OCI-LY7 (cell line): ENCODE results near the gene SLC6A19. TPM values are rescaled to one million over a fixed set of nuclear protein-coding genes. Genes with fewer than 3 reads are reported as not detected.

Experiments
- BruUV-seq: library from RNA; stranded (reverse); fragments of 400-500 nt; replicated peaks from 2 replicates; lab custom pipeline; 2021; lab: Mats Ljungman, UMichigan
- CTCF ChIA-PET: fragments of 300-600 bp; sonication (Branson Sonifier 250); formaldehyde crosslinking; loops from one replicate; lab custom pipeline; 2022; ENCODE audit warnings: antibody characterized with exemption; ENCODE audit not compliant: unreplicated experiment; lab: Charles Lee
- POLR2A ChIA-PET: fragments of 300-600 bp; sonication (Branson Sonifier 250); formaldehyde crosslinking; loops from one replicate; lab custom pipeline; 2022; ENCODE audit warnings: antibody characterized with exemption; lab: Charles Lee
- DNase-seq: peaks from one replicate; pipeline ENCODE4 v3.0.0-alpha.2; 2015; ENCODE audit warnings: low spot score
- H2AFZ ChIP-seq: fragments of 200-600 bp; sonication (generic), shearing (Covaris generic); 2 replicates; pipeline ENCODE4 v1.6.1; 2014; ENCODE audit warnings: mild to moderate bottlenecking, antibody characterized with exemption, low read length, moderate library complexity
- H3K27ac ChIP-seq: fragments of 200-600 bp; sonication (generic); 2 replicates; pipeline ENCODE4 v1.5.1; 2014; ENCODE audit warnings: mixed run types, low read depth, mild to moderate bottlenecking, moderate library complexity, low read length, inconsistent platforms; ENCODE audit not compliant: poor library complexity, severe bottlenecking
- H3K36me3 ChIP-seq: fragments of 200-600 bp; sonication (generic); 2 replicates; pipeline ENCODE4 v1.6.1; 2014; ENCODE audit warnings: mild to moderate bottlenecking, antibody characterized with exemption, low read length, moderate library complexity, mixed read lengths; ENCODE audit not compliant: insufficient read depth
- H3K4me1 ChIP-seq: fragments of 200-600 bp; sonication (generic); 2 replicates; pipeline ENCODE4 v1.5.1; 2014; ENCODE audit warnings: mild to moderate bottlenecking, low read length; ENCODE audit not compliant: insufficient read depth, poor library complexity, severe bottlenecking
- H3K4me2 ChIP-seq: fragments of 200-600 bp; sonication (generic); 2 replicates; pipeline ENCODE4 v1.6.1; 2014; ENCODE audit warnings: mild to moderate bottlenecking, low read length
- H3K4me3 ChIP-seq: fragments of 200-600 bp; sonication (generic); 2 replicates; pipeline ENCODE4 v1.5.1; 2014; ENCODE audit warnings: mild to moderate bottlenecking, low read depth, low read length; ENCODE audit not compliant: poor library complexity, severe bottlenecking
- H3K79me2 ChIP-seq: fragments of 200-600 bp; sonication (generic); 2 replicates; pipeline ENCODE4 v1.6.1; 2016; ENCODE audit warnings: low read depth, mild to moderate bottlenecking, low read length, moderate library complexity, mixed read lengths; ENCODE audit not compliant: insufficient read depth
- H3K9me2 ChIP-seq: fragments of 200-600 bp; sonication (generic); 2 replicates; pipeline ENCODE4 v1.6.1; 2016; ENCODE audit warnings: mild to moderate bottlenecking, low read length, mixed read lengths; ENCODE audit not compliant: insufficient read depth
- H3K9me3 ChIP-seq: fragments of 200-600 bp; sonication (generic); 2 replicates; pipeline ENCODE4 v1.6.1; 2014; ENCODE audit warnings: mild to moderate bottlenecking, mixed run types, low read length, mixed read lengths
- H4K20me1 ChIP-seq: fragments of 200-600 bp; sonication (generic); 2 replicates; pipeline ENCODE4 v1.6.1; 2014; ENCODE audit warnings: mild to moderate bottlenecking, antibody characterized with exemption, low read length, moderate library complexity, mixed read lengths; ENCODE audit not compliant: insufficient read depth
- CTCF ChIP-seq: fragments of 200-600 bp; sonication (generic); conservative IDR thresholded peaks from 2 replicates; pipeline ENCODE4 v1.5.1; 2014; ENCODE audit warnings: mild to moderate bottlenecking, antibody characterized with exemption, low read length, moderate library complexity, mixed read lengths
- EZH2phosphoT487 ChIP-seq: fragments of 200-600 bp; sonication (generic); IDR thresholded peaks from 2 replicates; pipeline ENCODE4 v1.6.1; 2018; ENCODE audit warnings: low read depth, borderline replicate concordance, mild to moderate bottlenecking, mixed run types, antibody characterized with exemption, low read length, moderate library complexity, mixed read lengths
- intact Hi-C: fragments of 100-400 bp; cut with micrococcal nuclease; formaldehyde crosslinking; loops from one replicate; pipeline ENCODE4 v1.10.0; 2022; ENCODE audit not compliant: unreplicated experiment
- total RNA-seq, 2 experiments: library from RNA; depleted of rRNA in 1 of 2; stranded (reverse); fragments of >200 nt in 1 of 2; shearing (Covaris generic) in 1 of 2; gene quantifications; 2 replicates each; pipeline ENCODE4 v1.2.3, GENCODE V29; 2014 to 2022

The SLC6A19 gene
- total RNA-seq, 2 experiments from 2014 or later: not detected

GRCh38 chr5:1167728-1168709 is 33.4 kb upstream of the SLC6A19 start:
- Histone ChIP-seq H3K9me2 (no peaks in the 10 kb centered on the region), H3K4me1 (peaks cover 16% of the 10 kb centered on the region), H2AFZ (peak overlapping the region; percentile 80; the same call in 1 of the 2 replicates), H3K4me2 (peak overlapping the region; percentile 71), H4K20me1 (no peaks in the 10 kb centered on the region), H3K4me3 (peak overlapping the region; percentile 54), H3K27ac (no peak overlapping the region), H3K36me3 (no peaks in the 10 kb centered on the region), H3K79me2 (no peaks in the 10 kb centered on the region), H3K9me3 (no peaks in the 10 kb centered on the region)
- ChIA-PET POLR2A (interaction anchor here (0.6 to 0.9 kb wide), 5 partner anchors 30 to 358 kb away, joined by 3 read pairs; no protein-coding TSS in a partner anchor), CTCF (interaction anchor here (0.5 to 0.9 kb wide), 4 partner anchors 27 to 249 kb away, joined by 3 to 5 read pairs (median 4); no protein-coding TSS in a partner anchor)
- intact Hi-C loops: loop anchor here (1.0 to 2.0 kb wide), 7 partner anchors 28 to 477 kb away; no protein-coding TSS in a partner anchor
- no TSS peak for BruUV-seq
- peak; percentile 84 for TF ChIP-seq CTCF
- TF ChIP-seq EZH2phosphoT487: no peak
- DNase-seq: peak; percentile 85

GRCh38 chr5:1168796-1169195 is 32.6 kb upstream of the SLC6A19 start:
- intact Hi-C loops: loop anchor here (1.0 kb wide), 2 partner anchors 300 to 477 kb away; no protein-coding TSS in a partner anchor
- H3K79me2 ChIP-seq: no peaks in the 10 kb centered on the region
- no peak overlapping the region for H3K4me2 ChIP-seq
- CTCF ChIA-PET: interaction anchor here (1.2 kb wide), 1 partner anchor 159 kb away, joined by 3 read pairs; no protein-coding TSS in a partner anchor
- peaks cover 16% of the 10 kb centered on the region for H3K4me1 ChIP-seq
- H3K27ac ChIP-seq: no peak overlapping the region
- no peaks in the 10 kb centered on the region for H3K36me3 ChIP-seq
- no peak overlapping the region for H3K4me3 ChIP-seq
- TF ChIP-seq EZH2phosphoT487: no peak
- TF ChIP-seq CTCF: no peak
- H3K9me3 ChIP-seq: no peaks in the 10 kb centered on the region
- no peaks in the 10 kb centered on the region for H3K9me2 ChIP-seq
- H4K20me1 ChIP-seq: no peaks in the 10 kb centered on the region
- DNase-seq: no peak
- no peak overlapping the region for H2AFZ ChIP-seq
- POLR2A ChIA-PET: interaction anchor here (0.6 kb wide), 2 partner anchors 35 to 335 kb away, joined by 3 read pairs; no protein-coding TSS in a partner anchor
- BruUV-seq: no TSS peak
